K562 (cell line): ENCODE measurements around the gene RFX3. TPM values are rescaled to one million over a fixed set of nuclear protein-coding genes. Genes with fewer than 3 reads are reported as not detected.

Experiments
- BMI1 ChIP-seq: fragments of 150-350 bp; IDR thresholded peaks from 2 replicates; pipeline ENCODE4 v1.6.1; 2014; ENCODE audit warnings: low read length
- HNRNPLL ChIP-seq: fragments of 200-400 bp; formaldehyde crosslinking; IDR thresholded peaks from 2 replicates; pipeline ENCODE4 v1.6.1; 2017; ENCODE audit warnings: low read length, low read depth, mild to moderate bottlenecking; ENCODE audit not compliant: poor library complexity, severe bottlenecking
- MCM7 ChIP-seq, 2 experiments: fragments of 450-650 bp; IDR thresholded peaks; 2 replicates each; pipeline ENCODE4 v1.6.1; 2016 to 2018
- MECOM ChIP-seq: fragments of 250-450 bp; sonication (Bioruptor Pico); IDR thresholded peaks from 2 replicates; pipeline ENCODE4 v1.8.0; 2022; ENCODE audit warnings: inconsistent platforms
- MEF2A ChIP-seq: IDR thresholded peaks from 2 replicates; pipeline ENCODE4 v1.6.1; 2011; ENCODE audit warnings: low read depth, mild to moderate bottlenecking, low read length, moderate library complexity; ENCODE audit not compliant: control insufficient read depth
- RB1 ChIP-seq: fragments of 450-650 bp; IDR thresholded peaks from 2 replicates; pipeline ENCODE4 v1.6.1; 2017; ENCODE audit warnings: low read depth, mild to moderate bottlenecking
- U2AF2 ChIP-seq: fragments of 200-400 bp; formaldehyde crosslinking; optimal IDR thresholded peaks from 2 replicates; pipeline ENCODE3; 2017; ENCODE audit warnings: low read depth, mild to moderate bottlenecking, low read length
- ZNF766 ChIP-seq: fragments of 200-800 bp; sonication (Bioruptor generic); conservative IDR thresholded peaks from 2 replicates; pipeline ENCODE4 v1.6.1; 2016; ENCODE audit warnings: missing genetic modification characterization, missing compliant biosample characterization
- polyA plus RNA-seq, 8 experiments: library from polyadenylated mRNA; depleted of rRNA in 4 of 8; stranded (reverse) in 5 of 8; unstranded in 3 of 8; fragments of >200 nt; fragmentation: Nextera tagmentation in 2 of 8; fragmentation: Illumina TruSeq in 1 of 8; extraction: Ambion mirVana in 2 of 8; extraction: Trizol in 1 of 8; gene quantifications; 2 replicates each; pipeline versions ENCODE4 v1.2.1 to v1.2.3, GENCODE V29; 2011 to 2014; ENCODE audit warnings: inconsistent platforms in 1 of 8, missing spikeins in 1 of 8
- total RNA-seq, 7 experiments: library from RNA; depleted of rRNA in 6 of 7; stranded (reverse); fragments of >200 nt in 6 of 7; fragmentation: Illumina TruSeq in 2 of 7; extraction: Trizol in 2 of 7; gene quantifications; 2 replicates each; pipeline versions ENCODE4 v1.2.1 to v1.2.3, GENCODE V29; 2011 to 2021; ENCODE audit warnings: low replicate concordance in 1 of 7
- TF ChIP-seq, protein P1 (sequence below): fragments of 450-650 bp; IDR thresholded peaks from 2 replicates; pipeline ENCODE4 v1.6.1; 2016; ENCODE audit warnings: mild to moderate bottlenecking, moderate library complexity
- TF ChIP-seq, protein P2 (sequence below): sonication (generic); formaldehyde crosslinking; IDR thresholded peaks from 2 replicates; pipeline ENCODE4 v1.8.0; 2022; ENCODE audit warnings: mild to moderate bottlenecking, low read depth, missing genetic modification reagents

Gene RFX3
- total and polyA plus RNA-seq, 9 of the 15 experiments (the other 6 are each of a cell fraction or from before 2014, with no cell fraction given) = 0.86 to 4.9 (median 2.0) TPM

DNA sequence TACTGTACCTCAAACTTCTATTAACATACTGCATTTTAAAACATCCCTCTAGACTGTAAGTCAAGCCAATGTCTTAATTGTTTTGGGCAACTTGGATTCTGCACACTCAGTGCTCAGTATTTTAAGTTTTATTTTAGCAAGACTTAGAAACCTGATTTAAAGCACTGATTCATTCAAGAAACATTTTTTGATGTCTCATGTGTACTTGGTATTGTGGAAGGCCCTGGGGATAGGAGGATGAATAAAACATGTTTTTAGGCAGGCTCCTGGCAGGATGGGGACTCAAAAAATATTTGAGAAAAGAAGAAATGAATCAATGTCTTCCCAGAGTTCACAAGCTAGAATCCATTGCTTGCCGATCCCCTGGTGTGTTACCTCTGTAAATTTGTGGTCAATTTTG is 347.9 kb downstream of the RFX3 start (continued):
- TF ChIP-seq, protein P1, sequence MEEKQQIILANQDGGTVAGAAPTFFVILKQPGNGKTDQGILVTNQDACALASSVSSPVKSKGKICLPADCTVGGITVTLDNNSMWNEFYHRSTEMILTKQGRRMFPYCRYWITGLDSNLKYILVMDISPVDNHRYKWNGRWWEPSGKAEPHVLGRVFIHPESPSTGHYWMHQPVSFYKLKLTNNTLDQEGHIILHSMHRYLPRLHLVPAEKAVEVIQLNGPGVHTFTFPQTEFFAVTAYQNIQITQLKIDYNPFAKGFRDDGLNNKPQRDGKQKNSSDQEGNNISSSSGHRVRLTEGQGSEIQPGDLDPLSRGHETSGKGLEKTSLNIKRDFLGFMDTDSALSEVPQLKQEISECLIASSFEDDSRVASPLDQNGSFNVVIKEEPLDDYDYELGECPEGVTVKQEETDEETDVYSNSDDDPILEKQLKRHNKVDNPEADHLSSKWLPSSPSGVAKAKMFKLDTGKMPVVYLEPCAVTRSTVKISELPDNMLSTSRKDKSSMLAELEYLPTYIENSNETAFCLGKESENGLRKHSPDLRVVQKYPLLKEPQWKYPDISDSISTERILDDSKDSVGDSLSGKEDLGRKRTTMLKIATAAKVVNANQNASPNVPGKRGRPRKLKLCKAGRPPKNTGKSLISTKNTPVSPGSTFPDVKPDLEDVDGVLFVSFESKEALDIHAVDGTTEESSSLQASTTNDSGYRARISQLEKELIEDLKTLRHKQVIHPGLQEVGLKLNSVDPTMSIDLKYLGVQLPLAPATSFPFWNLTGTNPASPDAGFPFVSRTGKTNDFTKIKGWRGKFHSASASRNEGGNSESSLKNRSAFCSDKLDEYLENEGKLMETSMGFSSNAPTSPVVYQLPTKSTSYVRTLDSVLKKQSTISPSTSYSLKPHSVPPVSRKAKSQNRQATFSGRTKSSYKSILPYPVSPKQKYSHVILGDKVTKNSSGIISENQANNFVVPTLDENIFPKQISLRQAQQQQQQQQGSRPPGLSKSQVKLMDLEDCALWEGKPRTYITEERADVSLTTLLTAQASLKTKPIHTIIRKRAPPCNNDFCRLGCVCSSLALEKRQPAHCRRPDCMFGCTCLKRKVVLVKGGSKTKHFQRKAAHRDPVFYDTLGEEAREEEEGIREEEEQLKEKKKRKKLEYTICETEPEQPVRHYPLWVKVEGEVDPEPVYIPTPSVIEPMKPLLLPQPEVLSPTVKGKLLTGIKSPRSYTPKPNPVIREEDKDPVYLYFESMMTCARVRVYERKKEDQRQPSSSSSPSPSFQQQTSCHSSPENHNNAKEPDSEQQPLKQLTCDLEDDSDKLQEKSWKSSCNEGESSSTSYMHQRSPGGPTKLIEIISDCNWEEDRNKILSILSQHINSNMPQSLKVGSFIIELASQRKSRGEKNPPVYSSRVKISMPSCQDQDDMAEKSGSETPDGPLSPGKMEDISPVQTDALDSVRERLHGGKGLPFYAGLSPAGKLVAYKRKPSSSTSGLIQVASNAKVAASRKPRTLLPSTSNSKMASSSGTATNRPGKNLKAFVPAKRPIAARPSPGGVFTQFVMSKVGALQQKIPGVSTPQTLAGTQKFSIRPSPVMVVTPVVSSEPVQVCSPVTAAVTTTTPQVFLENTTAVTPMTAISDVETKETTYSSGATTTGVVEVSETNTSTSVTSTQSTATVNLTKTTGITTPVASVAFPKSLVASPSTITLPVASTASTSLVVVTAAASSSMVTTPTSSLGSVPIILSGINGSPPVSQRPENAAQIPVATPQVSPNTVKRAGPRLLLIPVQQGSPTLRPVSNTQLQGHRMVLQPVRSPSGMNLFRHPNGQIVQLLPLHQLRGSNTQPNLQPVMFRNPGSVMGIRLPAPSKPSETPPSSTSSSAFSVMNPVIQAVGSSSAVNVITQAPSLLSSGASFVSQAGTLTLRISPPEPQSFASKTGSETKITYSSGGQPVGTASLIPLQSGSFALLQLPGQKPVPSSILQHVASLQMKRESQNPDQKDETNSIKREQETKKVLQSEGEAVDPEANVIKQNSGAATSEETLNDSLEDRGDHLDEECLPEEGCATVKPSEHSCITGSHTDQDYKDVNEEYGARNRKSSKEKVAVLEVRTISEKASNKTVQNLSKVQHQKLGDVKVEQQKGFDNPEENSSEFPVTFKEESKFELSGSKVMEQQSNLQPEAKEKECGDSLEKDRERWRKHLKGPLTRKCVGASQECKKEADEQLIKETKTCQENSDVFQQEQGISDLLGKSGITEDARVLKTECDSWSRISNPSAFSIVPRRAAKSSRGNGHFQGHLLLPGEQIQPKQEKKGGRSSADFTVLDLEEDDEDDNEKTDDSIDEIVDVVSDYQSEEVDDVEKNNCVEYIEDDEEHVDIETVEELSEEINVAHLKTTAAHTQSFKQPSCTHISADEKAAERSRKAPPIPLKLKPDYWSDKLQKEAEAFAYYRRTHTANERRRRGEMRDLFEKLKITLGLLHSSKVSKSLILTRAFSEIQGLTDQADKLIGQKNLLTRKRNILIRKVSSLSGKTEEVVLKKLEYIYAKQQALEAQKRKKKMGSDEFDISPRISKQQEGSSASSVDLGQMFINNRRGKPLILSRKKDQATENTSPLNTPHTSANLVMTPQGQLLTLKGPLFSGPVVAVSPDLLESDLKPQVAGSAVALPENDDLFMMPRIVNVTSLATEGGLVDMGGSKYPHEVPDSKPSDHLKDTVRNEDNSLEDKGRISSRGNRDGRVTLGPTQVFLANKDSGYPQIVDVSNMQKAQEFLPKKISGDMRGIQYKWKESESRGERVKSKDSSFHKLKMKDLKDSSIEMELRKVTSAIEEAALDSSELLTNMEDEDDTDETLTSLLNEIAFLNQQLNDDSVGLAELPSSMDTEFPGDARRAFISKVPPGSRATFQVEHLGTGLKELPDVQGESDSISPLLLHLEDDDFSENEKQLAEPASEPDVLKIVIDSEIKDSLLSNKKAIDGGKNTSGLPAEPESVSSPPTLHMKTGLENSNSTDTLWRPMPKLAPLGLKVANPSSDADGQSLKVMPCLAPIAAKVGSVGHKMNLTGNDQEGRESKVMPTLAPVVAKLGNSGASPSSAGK = no peak
- no peak for TF ChIP-seq HNRNPLL
- TF ChIP-seq MEF2A = no peak
- TF ChIP-seq, protein P2, sequence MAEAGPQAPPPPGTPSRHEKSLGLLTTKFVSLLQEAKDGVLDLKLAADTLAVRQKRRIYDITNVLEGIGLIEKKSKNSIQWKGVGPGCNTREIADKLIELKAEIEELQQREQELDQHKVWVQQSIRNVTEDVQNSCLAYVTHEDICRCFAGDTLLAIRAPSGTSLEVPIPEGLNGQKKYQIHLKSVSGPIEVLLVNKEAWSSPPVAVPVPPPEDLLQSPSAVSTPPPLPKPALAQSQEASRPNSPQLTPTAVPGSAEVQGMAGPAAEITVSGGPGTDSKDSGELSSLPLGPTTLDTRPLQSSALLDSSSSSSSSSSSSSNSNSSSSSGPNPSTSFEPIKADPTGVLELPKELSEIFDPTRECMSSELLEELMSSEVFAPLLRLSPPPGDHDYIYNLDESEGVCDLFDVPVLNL (CRISPR knock-in tag) = no peak
- TF ChIP-seq BMI1 = no peak
- TF ChIP-seq MCM7 (IDR thresholded peaks at IDR 0.05) = no peak
- TF ChIP-seq RB1 = no peak
- no peak for TF ChIP-seq MECOM (CRISPR knock-in tag)
- TF ChIP-seq U2AF2 = no peak
- TF ChIP-seq ZNF766 (CRISPR knock-in tag) = no peak
